GM23338 (cell line): ENCODE measurements around the gene SPDL1. TPM values are rescaled to one million over a fixed set of nuclear protein-coding genes. Genes with fewer than 3 reads are reported as not detected.

ENCODE experiments used
- ATAC-seq: fragments of 200-7000 bp; cut with Tn5 transposase; 3 replicates; pipeline ENCODE4 v1.9.1; 2020
- DNase-seq: peaks from one replicate; pipeline ENCODE4 v3.0.0-alpha.2; 2015; ENCODE audit warnings: low spot score
- H2AFZ ChIP-seq: fragments of 200-600 bp; sonication (generic); 2 replicates; pipeline ENCODE4 v1.8.0; 2016; ENCODE audit warnings: antibody characterized with exemption, mild to moderate bottlenecking, moderate library complexity
- H3F3A ChIP-seq: fragments of 200-600 bp; sonication (generic); replicated peaks from 2 replicates; pipeline ENCODE4 v1.8.0; 2017; ENCODE audit warnings: antibody characterized with exemption, mixed run types, low read depth
- H3K27ac ChIP-seq: fragments of 200-600 bp; sonication (generic); 2 replicates; pipeline ENCODE4 v1.6.1; 2016; ENCODE audit warnings: low read depth
- H3K27me3 ChIP-seq: fragments of 200-600 bp; sonication (generic); 2 replicates; pipeline ENCODE4 v1.8.0; 2016; ENCODE audit warnings: mild to moderate bottlenecking, mixed run types, moderate library complexity; ENCODE audit not compliant: insufficient read depth
- H3K36me3 ChIP-seq: fragments of 200-600 bp; sonication (generic); 2 replicates; pipeline ENCODE4 v1.8.0; 2016; ENCODE audit warnings: mild to moderate bottlenecking; ENCODE audit not compliant: insufficient read depth
- H3K4me1 ChIP-seq: fragments of 200-600 bp; sonication (generic); 2 replicates; pipeline ENCODE4 v1.8.0; 2016; ENCODE audit warnings: mild to moderate bottlenecking, moderate library complexity; ENCODE audit not compliant: insufficient read depth
- H3K4me2 ChIP-seq: fragments of 200-600 bp; sonication (generic); 2 replicates; pipeline ENCODE4 v1.7.1; 2017; ENCODE audit warnings: mixed run types
- H3K4me3 ChIP-seq: fragments of 200-600 bp; sonication (generic); 2 replicates; pipeline ENCODE4 v1.6.1; 2016; ENCODE audit warnings: mixed run types
- H3K79me2 ChIP-seq: fragments of 200-600 bp; sonication (generic); replicated peaks from 2 replicates; pipeline ENCODE4 v1.8.0; 2017; ENCODE audit warnings: mild to moderate bottlenecking; ENCODE audit not compliant: insufficient read depth
- H3K9me2 ChIP-seq: fragments of 200-600 bp; sonication (generic); 2 replicates; pipeline ENCODE4 v1.8.0; 2017; ENCODE audit not compliant: insufficient read depth
- H4K20me1 ChIP-seq: fragments of 200-600 bp; sonication (generic); replicated peaks from 2 replicates; pipeline ENCODE4 v1.8.0; 2017; ENCODE audit warnings: mild to moderate bottlenecking; ENCODE audit not compliant: insufficient read depth
- H3K27ac Mint-ChIP-seq: 2 replicates; pipeline ENCODE4 v1.8.0; 2020; ENCODE audit warnings: inconsistent platforms, mild to moderate bottlenecking, moderate library complexity, mixed read lengths
- H3K27me3 Mint-ChIP-seq: 3 replicates; pipeline ENCODE4 v1.8.0; 2022; ENCODE audit warnings: low read depth, mild to moderate bottlenecking, moderate library complexity, mixed read lengths, inconsistent platforms; ENCODE audit not compliant: insufficient read depth, poor library complexity
- H3K36me3 Mint-ChIP-seq: 3 replicates; pipeline ENCODE4 v1.8.0; 2021; ENCODE audit warnings: low read depth, mild to moderate bottlenecking, inconsistent platforms, moderate library complexity, mixed read lengths
- H3K4me1 Mint-ChIP-seq: 3 replicates; pipeline ENCODE4 v1.8.0; 2020; ENCODE audit warnings: mild to moderate bottlenecking, inconsistent platforms, mixed read lengths
- H3K4me3 Mint-ChIP-seq: 3 replicates; pipeline ENCODE4 v1.8.0; 2021; ENCODE audit warnings: moderate library complexity, mild to moderate bottlenecking, inconsistent platforms, mixed read lengths
- H3K9me3 Mint-ChIP-seq: 3 replicates; pipeline ENCODE4 v1.8.0; 2020; ENCODE audit warnings: moderate library complexity, mild to moderate bottlenecking, inconsistent platforms, mixed read lengths
- CREB1 ChIP-seq: fragments of 250-450 bp; sonication (Bioruptor Pico); IDR thresholded peaks from 2 replicates; pipeline ENCODE4 v1.5.0; 2020; ENCODE audit warnings: low read depth, mild to moderate bottlenecking, moderate library complexity
- EZH2 ChIP-seq: fragments of 200-600 bp; sonication (generic); IDR thresholded peaks from one replicate; pipeline ENCODE4 v1.8.0; 2017; ENCODE audit warnings: antibody characterized with exemption, mild to moderate bottlenecking, low read depth; ENCODE audit not compliant: unreplicated experiment
- EZH2phosphoT487 ChIP-seq: fragments of 200-600 bp; sonication (generic); IDR thresholded peaks from one replicate; pipeline ENCODE4 v1.8.1; 2018; ENCODE audit warnings: antibody characterized with exemption; ENCODE audit not compliant: unreplicated experiment
- JUNB ChIP-seq: IDR thresholded peaks from one replicate; pipeline ENCODE4 v1.6.1; 2016; ENCODE audit warnings: antibody characterized with exemption; ENCODE audit not compliant: unreplicated experiment
- NANOG ChIP-seq: IDR thresholded peaks from 2 replicates; pipeline ENCODE4 v1.6.1; 2016; ENCODE audit warnings: antibody characterized with exemption, borderline replicate concordance
- POLR2AphosphoS5 ChIP-seq: IDR thresholded peaks from 2 replicates; pipeline ENCODE4 v1.6.1; 2016; ENCODE audit warnings: antibody characterized with exemption, low read depth
- STAT1 ChIP-seq: IDR thresholded peaks from one replicate; pipeline ENCODE4 v1.6.1; 2016; ENCODE audit warnings: antibody characterized with exemption; ENCODE audit not compliant: unreplicated experiment
- ZNF114 ChIP-seq: fragments of 250-450 bp; sonication (Bioruptor Pico); IDR thresholded peaks from 2 replicates; pipeline ENCODE4 v1.5.0; 2020; ENCODE audit warnings: mild to moderate bottlenecking, moderate library complexity
- ZNF331 ChIP-seq: fragments of 250-450 bp; sonication (Bioruptor Pico); IDR thresholded peaks from 2 replicates; pipeline ENCODE4 v1.5.0; 2020; ENCODE audit warnings: low read depth, mild to moderate bottlenecking, moderate library complexity
- polyA plus RNA-seq: library from polyadenylated mRNA; unstranded; fragments of >200 nt; fragmentation: Nextera tagmentation; extraction: Ambion mirVana; gene quantifications from 2 replicates; pipeline ENCODE4 v1.2.1, GENCODE V29; 2016
- total RNA-seq: library from RNA; depleted of rRNA; stranded (reverse); fragments of >200 nt; shearing (Covaris generic); gene quantifications from 2 replicates; pipeline ENCODE4 v1.2.3, GENCODE V29; 2014
- TF ChIP-seq, protein P1 (sequence below): fragments of 250-450 bp; sonication (Bioruptor Pico); IDR thresholded peaks from 2 replicates; pipeline ENCODE4 v1.5.0; 2020; ENCODE audit warnings: mild to moderate bottlenecking, moderate library complexity
- TF ChIP-seq, protein P2 (sequence below): IDR thresholded peaks from one replicate; pipeline ENCODE4 v1.6.1; 2018; ENCODE audit warnings: antibody characterized with exemption; ENCODE audit not compliant: unreplicated experiment
- TF ChIP-seq, protein P3 (sequence below), 2 experiments: fragments of 200-600 bp in 1 of 2; sonication (generic) in 1 of 2; conservative IDR thresholded peaks; 2 replicates each; pipeline versions ENCODE4 v1.5.1 to v1.6.1; 2016 to 2017; ENCODE audit warnings: antibody characterized with exemption in 2 of 2, low read depth in 2 of 2, mild to moderate bottlenecking in 2 of 2, moderate library complexity in 1 of 2
- TF ChIP-seq, protein P4 (sequence below): IDR thresholded peaks from 2 replicates; pipeline ENCODE4 v1.6.1; 2016; ENCODE audit warnings: antibody characterized with exemption

SPDL1 gene
- total and polyA plus RNA-seq, 2 experiments from 2014 or later = 76.9 to 79.6 TPM

DNA sequence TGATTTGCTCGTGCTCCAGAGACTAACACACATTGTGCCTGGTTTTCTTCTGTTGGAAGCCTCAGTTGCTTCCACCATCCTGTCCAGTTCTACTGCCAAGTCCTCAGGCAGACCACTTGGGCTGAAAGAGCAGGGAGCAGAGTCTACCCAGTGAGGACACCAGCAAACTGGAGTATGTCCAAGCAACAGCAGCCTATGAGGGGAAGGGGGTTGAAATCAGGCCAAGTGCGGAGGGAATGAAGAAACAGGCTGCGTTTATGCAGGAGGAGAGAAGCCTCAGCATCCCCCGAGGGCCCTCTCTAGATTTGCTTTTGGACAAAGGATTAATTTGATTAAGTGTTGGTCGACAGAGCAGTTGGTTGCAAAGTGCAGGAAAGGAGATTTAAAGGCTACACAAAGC, 68.0 kb downstream of the SPDL1 start:
- H3K9me2 ChIP-seq = peaks cover 6% of the 10 kb centered on the region; the same call in 1 of the 2 replicates
- Mint-ChIP-seq H3K36me3 (no peaks in the 10 kb centered on the region), H3K4me1 (peaks cover 8% of the 10 kb centered on the region), H3K27ac (no peak overlapping the region), H3K27me3 (peaks cover 2% of the 10 kb centered on the region), H3K9me3 (no peaks in the 10 kb centered on the region), H3K4me3 (no peak overlapping the region)
- no peaks in the 10 kb centered on the region for H3K79me2 ChIP-seq
- H3K27ac ChIP-seq = no peak overlapping the region
- H3F3A ChIP-seq = no peaks in the 10 kb centered on the region
- TF ChIP-seq CREB1 (CRISPR knock-in tag) = no peak
- no peak for TF ChIP-seq NANOG
- no peak for TF ChIP-seq ZNF331 (CRISPR knock-in tag)
- no peak for TF ChIP-seq JUNB
- TF ChIP-seq POLR2AphosphoS5 = no peak
- TF ChIP-seq EZH2 = no peak
- no peak for TF ChIP-seq STAT1
- TF ChIP-seq EZH2phosphoT487 = no peak
- TF ChIP-seq, protein P1, sequence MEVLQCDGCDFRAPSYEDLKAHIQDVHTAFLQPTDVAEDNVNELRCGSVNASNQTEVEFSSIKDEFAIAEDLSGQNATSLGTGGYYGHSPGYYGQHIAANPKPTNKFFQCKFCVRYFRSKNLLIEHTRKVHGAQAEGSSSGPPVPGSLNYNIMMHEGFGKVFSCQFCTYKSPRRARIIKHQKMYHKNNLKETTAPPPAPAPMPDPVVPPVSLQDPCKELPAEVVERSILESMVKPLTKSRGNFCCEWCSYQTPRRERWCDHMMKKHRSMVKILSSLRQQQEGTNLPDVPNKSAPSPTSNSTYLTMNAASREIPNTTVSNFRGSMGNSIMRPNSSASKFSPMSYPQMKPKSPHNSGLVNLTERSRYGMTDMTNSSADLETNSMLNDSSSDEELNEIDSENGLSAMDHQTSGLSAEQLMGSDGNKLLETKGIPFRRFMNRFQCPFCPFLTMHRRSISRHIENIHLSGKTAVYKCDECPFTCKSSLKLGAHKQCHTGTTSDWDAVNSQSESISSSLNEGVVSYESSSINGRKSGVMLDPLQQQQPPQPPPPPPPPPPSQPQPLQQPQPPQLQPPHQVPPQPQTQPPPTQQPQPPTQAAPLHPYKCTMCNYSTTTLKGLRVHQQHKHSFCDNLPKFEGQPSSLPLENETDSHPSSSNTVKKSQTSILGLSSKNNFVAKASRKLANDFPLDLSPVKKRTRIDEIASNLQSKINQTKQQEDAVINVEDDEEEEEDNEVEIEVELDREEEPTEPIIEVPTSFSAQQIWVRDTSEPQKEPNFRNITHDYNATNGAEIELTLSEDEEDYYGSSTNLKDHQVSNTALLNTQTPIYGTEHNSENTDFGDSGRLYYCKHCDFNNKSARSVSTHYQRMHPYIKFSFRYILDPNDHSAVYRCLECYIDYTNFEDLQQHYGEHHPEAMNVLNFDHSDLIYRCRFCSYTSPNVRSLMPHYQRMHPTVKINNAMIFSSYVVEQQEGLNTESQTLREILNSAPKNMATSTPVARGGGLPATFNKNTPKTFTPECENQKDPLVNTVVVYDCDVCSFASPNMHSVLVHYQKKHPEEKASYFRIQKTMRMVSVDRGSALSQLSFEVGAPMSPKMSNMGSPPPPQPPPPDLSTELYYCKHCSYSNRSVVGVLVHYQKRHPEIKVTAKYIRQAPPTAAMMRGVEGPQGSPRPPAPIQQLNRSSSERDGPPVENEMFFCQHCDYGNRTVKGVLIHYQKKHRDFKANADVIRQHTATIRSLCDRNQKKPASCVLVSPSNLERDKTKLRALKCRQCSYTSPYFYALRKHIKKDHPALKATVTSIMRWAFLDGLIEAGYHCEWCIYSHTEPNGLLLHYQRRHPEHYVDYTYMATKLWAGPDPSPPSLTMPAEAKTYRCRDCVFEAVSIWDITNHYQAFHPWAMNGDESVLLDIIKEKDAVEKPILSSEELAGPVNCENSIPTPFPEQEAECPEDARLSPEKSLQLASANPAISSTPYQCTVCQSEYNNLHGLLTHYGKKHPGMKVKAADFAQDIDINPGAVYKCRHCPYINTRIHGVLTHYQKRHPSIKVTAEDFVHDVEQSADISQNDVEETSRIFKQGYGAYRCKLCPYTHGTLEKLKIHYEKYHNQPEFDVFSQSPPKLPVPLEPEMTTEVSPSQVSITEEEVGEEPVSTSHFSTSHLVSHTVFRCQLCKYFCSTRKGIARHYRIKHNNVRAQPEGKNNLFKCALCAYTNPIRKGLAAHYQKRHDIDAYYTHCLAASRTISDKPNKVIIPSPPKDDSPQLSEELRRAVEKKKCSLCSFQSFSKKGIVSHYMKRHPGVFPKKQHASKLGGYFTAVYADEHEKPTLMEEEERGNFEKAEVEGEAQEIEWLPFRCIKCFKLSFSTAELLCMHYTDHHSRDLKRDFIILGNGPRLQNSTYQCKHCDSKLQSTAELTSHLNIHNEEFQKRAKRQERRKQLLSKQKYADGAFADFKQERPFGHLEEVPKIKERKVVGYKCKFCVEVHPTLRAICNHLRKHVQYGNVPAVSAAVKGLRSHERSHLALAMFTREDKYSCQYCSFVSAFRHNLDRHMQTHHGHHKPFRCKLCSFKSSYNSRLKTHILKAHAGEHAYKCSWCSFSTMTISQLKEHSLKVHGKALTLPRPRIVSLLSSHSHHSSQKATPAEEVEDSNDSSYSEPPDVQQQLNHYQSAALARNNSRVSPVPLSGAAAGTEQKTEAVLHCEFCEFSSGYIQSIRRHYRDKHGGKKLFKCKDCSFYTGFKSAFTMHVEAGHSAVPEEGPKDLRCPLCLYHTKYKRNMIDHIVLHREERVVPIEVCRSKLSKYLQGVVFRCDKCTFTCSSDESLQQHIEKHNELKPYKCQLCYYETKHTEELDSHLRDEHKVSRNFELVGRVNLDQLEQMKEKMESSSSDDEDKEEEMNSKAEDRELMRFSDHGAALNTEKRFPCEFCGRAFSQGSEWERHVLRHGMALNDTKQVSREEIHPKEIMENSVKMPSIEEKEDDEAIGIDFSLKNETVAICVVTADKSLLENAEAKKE (CRISPR knock-in tag) = no peak
- TF ChIP-seq, protein P2, sequence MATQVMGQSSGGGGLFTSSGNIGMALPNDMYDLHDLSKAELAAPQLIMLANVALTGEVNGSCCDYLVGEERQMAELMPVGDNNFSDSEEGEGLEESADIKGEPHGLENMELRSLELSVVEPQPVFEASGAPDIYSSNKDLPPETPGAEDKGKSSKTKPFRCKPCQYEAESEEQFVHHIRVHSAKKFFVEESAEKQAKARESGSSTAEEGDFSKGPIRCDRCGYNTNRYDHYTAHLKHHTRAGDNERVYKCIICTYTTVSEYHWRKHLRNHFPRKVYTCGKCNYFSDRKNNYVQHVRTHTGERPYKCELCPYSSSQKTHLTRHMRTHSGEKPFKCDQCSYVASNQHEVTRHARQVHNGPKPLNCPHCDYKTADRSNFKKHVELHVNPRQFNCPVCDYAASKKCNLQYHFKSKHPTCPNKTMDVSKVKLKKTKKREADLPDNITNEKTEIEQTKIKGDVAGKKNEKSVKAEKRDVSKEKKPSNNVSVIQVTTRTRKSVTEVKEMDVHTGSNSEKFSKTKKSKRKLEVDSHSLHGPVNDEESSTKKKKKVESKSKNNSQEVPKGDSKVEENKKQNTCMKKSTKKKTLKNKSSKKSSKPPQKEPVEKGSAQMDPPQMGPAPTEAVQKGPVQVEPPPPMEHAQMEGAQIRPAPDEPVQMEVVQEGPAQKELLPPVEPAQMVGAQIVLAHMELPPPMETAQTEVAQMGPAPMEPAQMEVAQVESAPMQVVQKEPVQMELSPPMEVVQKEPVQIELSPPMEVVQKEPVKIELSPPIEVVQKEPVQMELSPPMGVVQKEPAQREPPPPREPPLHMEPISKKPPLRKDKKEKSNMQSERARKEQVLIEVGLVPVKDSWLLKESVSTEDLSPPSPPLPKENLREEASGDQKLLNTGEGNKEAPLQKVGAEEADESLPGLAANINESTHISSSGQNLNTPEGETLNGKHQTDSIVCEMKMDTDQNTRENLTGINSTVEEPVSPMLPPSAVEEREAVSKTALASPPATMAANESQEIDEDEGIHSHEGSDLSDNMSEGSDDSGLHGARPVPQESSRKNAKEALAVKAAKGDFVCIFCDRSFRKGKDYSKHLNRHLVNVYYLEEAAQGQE = no peak
- TF ChIP-seq, protein P3, sequence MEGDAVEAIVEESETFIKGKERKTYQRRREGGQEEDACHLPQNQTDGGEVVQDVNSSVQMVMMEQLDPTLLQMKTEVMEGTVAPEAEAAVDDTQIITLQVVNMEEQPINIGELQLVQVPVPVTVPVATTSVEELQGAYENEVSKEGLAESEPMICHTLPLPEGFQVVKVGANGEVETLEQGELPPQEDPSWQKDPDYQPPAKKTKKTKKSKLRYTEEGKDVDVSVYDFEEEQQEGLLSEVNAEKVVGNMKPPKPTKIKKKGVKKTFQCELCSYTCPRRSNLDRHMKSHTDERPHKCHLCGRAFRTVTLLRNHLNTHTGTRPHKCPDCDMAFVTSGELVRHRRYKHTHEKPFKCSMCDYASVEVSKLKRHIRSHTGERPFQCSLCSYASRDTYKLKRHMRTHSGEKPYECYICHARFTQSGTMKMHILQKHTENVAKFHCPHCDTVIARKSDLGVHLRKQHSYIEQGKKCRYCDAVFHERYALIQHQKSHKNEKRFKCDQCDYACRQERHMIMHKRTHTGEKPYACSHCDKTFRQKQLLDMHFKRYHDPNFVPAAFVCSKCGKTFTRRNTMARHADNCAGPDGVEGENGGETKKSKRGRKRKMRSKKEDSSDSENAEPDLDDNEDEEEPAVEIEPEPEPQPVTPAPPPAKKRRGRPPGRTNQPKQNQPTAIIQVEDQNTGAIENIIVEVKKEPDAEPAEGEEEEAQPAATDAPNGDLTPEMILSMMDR (conservative IDR thresholded peaks at IDR 0.05; ENCODE audit: low read depth in 2 of 2) = no peak
- TF ChIP-seq ZNF114 = no peak
- TF ChIP-seq, protein P4, sequence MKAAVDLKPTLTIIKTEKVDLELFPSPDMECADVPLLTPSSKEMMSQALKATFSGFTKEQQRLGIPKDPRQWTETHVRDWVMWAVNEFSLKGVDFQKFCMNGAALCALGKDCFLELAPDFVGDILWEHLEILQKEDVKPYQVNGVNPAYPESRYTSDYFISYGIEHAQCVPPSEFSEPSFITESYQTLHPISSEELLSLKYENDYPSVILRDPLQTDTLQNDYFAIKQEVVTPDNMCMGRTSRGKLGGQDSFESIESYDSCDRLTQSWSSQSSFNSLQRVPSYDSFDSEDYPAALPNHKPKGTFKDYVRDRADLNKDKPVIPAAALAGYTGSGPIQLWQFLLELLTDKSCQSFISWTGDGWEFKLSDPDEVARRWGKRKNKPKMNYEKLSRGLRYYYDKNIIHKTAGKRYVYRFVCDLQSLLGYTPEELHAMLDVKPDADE = no peak
- ATAC-seq = no peak
- H3K4me1 ChIP-seq = peaks cover 7% of the 10 kb centered on the region; the same call in 1 of the 2 replicates
- DNase-seq = no peak
- no peaks in the 10 kb centered on the region for H3K36me3 ChIP-seq
- H4K20me1 ChIP-seq = no peaks in the 10 kb centered on the region
- no peak overlapping the region for H2AFZ ChIP-seq
- no peak overlapping the region for H3K4me3 ChIP-seq
- H3K27me3 ChIP-seq = no peaks in the 10 kb centered on the region
- H3K4me2 ChIP-seq = no peak overlapping the region
